GM19023 (cell line): Measurements from ENCODE around the gene ZNF709.
A peak's percentile ranks its signal among the peaks of the same experiment; 100 is the strongest.
"Not testable (repeated sequence)": the region's sequence is repeated elsewhere in the genome, so short reads cannot be mapped to it uniquely, and the experiment has no call there.

ENCODE experiments used
- ATAC-seq: cut with Tn5 transposase; IDR thresholded peaks from one replicate; pipeline ENCODE4 v1.9.1; 2021; ENCODE audit warnings: mild to moderate bottlenecking, moderate library complexity; ENCODE audit not compliant: unreplicated experiment

The ZNF709 gene

DNA sequence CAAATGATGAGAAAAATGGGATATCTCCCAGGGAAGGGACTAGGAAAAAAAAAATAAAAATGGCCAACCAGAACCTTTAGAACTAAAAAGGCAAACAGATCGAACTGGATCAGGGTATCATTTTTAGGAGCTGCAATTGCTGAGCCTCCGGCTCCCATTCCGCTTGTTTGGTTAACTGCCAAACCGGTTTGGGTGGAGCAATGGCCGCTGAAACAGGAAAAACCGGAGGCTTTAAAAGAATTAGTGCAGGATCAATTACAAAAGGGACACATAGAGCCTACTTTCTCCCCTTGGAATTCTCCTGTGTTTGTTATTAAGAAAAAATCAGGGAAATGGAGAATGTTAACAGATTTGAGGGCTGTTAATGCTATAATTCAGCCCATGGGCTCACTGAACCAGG, 31.1 kb downstream of the ZNF709 start:
- no peak for ATAC-seq

DNA sequence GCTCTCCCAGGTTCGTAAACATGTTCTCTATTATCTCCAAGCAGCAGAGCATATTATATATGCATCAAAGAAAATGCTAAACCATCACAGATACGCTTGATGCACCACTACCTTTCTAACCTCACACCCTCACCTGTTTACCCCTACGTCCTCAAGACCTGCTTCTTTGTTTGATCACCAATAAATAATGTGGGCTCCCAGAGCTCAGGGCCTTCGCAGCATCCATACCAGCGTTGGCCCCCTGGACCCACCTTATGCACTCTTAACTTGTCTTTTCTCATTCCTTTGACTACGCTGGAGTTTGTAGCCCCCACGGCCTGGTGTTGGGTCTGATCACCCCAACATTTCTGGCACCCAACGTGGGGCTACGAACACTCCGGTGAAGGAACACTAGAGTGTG, 33.8 kb downstream of the ZNF709 start:
- no peak for ATAC-seq

DNA sequence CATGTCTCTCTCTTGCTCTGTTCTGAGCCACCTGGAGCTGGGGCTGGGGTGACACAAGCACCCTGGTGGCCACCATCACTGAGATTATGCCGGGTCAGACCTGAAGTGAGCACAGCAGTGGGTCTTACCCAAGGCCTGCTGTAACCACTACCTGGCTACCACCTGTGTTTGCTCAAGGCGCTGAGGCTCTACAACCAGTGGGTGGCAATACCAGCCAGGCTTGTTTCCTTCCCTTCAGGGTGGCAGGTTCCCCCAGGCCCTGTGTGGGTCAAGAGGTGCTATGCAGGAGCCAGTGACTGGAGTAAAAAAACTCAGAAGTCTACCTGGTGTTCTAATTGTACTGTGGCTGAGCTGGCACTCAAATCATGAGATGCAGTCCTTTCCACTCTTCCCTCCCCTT, 35.8 kb downstream of the ZNF709 start:
- ATAC-seq = no peak

DNA sequence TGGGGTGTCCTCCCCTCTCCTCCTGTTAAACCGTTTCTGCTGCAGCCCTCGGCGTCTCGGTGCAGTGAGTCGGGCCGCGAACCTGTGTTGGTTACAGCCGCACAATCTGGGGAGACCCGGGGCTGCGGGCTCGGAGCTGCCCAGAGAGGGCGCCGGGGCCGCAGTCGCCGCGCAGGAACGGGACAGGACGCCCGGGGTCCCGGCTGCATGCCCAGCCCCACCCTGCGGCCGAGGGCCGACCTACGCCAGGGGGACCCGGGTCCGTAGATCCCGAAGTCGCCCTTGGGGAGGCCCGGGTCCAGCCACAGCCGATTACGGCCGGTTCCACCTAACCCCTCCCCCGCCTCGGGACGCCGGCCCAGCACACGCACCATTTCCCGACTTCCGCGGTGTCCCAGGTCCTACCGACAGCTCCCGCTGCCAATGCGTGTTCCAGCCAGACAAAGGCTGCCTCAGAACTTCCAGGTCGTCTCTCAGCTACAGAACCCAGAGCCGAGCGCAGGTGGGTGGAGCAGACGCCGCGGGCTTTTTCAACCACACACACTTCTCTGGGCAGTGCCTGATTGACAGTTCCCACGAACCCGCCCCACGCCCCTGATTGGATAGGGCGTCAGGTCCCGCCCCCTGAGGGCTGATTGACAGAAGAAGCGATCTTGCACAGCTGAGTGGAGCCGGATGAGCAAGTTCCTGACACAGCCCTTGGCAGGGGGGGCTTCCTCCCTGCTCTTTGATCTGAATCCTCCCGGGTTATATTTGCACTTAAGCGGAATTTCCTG, 43.9 kb downstream of the ZNF709 start, which contains the start of gene ZNF443:
Gene ZNF443 (minus strand): TSS at position 481 of the 776 bp plus-strand sequence. CDS start 107 bp downstream, at position 374.
- peak; percentile 98 for ATAC-seq

GRCh38 chr19:12439686-12440540, 44.7 kb downstream of the ZNF709 start:
- ATAC-seq = peak; percentile 18

DNA sequence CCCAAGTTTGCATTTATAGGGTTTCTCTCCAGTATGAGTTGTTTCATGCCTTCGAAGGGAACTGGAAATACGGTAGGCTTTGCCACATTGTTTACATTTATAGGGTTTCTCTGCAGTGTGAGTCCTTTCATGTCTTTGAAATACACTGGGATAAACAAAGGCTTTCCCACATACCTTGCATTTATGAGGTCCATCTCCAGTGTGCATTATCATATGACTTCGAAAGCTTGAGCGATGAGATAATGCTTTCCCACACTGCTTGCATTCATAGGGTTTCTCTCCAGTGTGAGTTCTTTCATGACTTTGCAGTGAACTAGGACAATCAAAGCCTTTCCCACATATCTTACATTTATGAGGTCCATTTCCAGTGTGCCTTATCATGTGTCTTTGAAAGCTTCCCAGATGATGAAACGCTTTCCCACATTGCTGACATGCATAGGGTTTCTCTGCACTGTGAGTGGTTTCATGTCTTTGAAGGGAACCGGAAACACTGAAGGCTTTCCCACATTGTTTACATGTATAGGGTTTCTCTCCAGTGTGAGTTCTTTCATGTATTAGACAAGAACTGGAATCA, 53.8 kb downstream of the ZNF709 start:
- not testable (repeated sequence) for ATAC-seq

DNA sequence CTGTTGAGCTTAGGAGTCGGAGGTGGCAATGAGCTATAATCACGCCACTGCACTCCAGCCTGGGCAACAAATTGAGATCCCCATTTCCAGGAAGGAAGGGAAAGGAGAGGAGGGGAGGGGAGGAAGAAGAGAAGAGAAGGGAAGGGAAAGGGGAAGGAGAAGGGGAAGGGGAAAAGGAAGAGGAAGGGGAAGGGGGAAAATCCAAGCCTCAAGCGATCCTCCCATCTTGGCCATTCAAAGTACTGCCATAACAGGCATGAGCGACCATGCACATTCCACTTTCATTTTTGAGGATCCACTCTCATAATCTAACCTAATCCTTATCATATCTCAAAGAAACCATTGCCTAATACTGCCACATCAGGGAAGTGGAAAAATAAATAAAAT, 58.7 kb downstream of the ZNF709 start:
- ATAC-seq = no peak

- ATAC-seq = no peak
Measured at GRCh38 chr19:12425236-12425887, 59.3 kb downstream of the ZNF709 start.

DNA sequence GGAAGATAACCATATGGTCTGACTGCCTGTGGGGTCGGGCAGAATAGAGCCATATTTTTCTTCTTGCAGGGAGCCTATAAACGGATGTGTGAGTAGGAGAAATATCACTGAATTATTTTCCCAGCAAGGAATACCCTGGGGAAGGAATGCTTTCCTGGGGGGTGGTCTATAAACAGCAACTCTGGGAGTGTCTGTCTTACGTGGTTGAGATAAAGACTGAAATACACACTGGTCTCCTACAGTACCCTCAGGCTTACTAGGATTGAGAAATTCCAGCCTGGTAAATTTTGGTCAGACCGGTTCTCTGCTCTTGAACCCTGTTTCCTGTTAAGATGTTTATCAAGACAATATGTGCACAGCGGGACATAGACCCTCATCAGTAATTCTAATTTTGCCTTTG, 67.3 kb downstream of the ZNF709 start:
- not testable (repeated sequence) for ATAC-seq

DNA sequence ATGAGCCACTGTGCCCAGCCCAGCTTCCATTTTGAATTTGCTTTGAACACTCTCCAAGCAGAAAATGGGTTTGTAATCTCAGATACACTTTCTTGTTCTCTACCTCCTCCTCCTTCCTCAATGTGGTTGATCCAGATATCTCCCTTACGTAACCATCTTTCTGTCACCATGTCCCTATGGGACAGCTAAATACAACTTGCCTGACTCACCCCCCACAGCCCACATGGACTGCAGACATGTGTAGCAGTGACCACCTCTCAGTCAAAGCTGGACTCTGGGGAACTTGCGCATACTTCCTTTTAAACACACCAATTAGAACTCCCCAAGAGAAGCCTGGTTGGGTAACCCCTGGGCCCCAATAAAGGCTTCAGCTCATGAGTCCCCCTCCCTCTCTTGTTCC, 72.7 kb downstream of the ZNF709 start:
- no peak for ATAC-seq
